AG10803 (cell line): ENCODE measurements around the gene TRIM38.

Experiments used
- DNase-seq: peaks from one replicate; pipeline ENCODE4 v3.0.0; 2010; ENCODE audit warnings: low read depth
- H3K4me3 ChIP-seq: 2 replicates; pipeline ENCODE4 v1.5.1; 2011; ENCODE audit warnings: mild to moderate bottlenecking, low read length, control low read depth
- CTCF ChIP-seq: conservative IDR thresholded peaks from 2 replicates; pipeline ENCODE4 v1.5.1; 2011; ENCODE audit warnings: mild to moderate bottlenecking, low read length, control low read depth, inconsistent platforms

Gene TRIM38

DNA sequence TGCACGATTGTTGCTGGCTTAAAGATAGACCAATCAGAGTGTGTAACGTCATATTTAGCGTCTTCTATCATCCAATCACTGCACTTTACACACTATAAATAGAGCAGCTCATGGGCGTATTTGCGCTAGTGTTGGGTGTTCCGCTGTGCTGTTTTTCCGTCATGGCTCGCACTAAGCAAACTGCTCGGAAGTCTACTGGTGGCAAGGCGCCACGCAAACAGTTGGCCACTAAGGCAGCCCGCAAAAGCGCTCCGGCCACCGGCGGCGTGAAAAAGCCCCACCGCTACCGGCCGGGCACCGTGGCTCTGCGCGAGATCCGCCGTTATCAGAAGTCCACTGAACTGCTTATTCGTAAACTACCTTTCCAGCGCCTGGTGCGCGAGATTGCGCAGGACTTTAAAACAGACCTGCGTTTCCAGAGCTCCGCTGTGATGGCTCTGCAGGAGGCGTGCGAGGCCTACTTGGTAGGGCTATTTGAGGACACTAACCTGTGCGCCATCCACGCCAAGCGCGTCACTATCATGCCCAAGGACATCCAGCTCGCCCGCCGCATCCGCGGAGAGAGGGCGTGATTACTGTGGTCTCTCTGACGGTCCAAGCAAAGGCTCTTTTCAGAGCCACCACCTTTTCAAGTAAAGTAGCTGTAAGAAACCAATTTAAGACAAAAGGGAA is 57.9 kb downstream of the TRIM38 start:
- H3K4me3 ChIP-seq = peak overlapping the region; percentile 78
- no peak for TF ChIP-seq CTCF
- peak; percentile 90 for DNase-seq

DNA sequence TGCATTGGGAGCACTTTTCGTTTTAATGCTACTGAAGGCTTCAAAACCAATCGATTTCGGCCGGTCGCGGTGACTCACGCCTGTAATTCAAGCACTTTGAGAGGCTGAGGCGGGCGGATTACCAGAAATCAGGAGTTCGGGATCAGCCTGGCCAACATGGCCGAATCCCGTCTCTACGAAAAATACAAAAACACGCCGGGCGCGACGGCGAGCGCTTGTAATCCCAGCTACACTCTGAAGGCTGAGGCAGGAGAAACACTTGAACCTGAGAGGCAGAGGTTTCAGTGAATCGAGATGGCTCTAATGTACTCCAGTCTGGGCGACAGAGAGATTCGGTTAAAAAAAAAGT is 58.4 kb downstream of the TRIM38 start:
- peak; percentile 55 for DNase-seq
- TF ChIP-seq CTCF = no peak
- H3K4me3 ChIP-seq = peak overlapping the region; percentile 78

GRCh38 chr6:26021350-26022131 is 58.9 kb downstream of the TRIM38 start:
- H3K4me3 ChIP-seq = peak overlapping the region; percentile 78
- no peak for TF ChIP-seq CTCF
- DNase-seq = peak; percentile 87

- peak; percentile 80 for DNase-seq
- H3K4me3 ChIP-seq = peak overlapping the region; percentile 78
- no peak for TF ChIP-seq CTCF
Observed at GRCh38 chr6:26022132-26022472, 59.5 kb downstream of the TRIM38 start.

DNA sequence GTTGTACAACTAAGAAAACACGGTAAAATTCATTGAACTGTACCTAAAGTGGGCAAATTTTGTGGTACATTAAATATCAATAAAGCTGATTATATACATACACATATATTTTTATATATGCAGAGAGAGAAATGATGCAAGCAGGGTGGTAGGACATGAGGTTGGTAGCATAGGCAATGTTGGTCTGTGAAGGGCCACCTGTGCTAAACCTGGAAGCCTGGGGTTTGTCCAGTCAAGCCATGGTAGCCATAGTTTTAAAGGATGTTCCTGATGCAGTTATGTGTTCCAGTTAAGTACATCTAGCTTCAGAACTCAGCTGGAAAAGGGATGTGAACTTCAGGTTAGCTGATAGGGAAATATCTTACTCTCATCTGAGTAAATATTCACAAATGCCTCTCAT is 60.1 kb downstream of the TRIM38 start:
- H3K4me3 ChIP-seq = no peak overlapping the region
- DNase-seq = no peak
- TF ChIP-seq CTCF = no peak

DNA sequence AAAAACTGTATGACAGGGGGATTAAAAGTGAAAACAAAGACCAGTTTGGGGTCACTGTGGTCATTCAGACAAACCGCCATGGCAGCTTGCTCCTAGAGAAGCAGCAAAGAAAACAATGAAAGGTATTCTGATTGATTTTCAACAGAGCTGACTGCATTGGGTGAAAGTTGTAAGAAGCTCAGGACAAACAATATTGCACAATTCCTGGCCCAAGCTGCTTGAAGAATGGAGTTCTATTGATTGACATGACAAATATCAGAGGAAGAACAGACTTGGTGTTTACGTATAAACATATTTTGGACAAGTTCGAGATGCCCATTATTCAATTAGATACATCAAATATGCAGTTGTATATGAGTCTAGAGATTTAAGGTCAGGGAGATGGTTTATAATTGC is 62.0 kb downstream of the TRIM38 start:
- H3K4me3 ChIP-seq = no peak overlapping the region
- TF ChIP-seq CTCF = no peak
- DNase-seq = no peak
